Nephron progenitor cell (in vitro differentiated cells): ENCODE data around the gene PHB1.
A peak's percentile ranks its signal among the peaks of the same experiment; 100 is the strongest.

Experiments used
- DNase-seq: peaks from one replicate; pipeline ENCODE4 v3.0.0; 2021
- H3K27ac Mint-ChIP-seq: 2 replicates; pipeline ENCODE4 v1.8.0; 2021; ENCODE audit warnings: mild to moderate bottlenecking, moderate library complexity, mixed read lengths
- H3K27me3 Mint-ChIP-seq: 2 replicates; pipeline ENCODE4 v1.8.0; 2021; ENCODE audit warnings: mild to moderate bottlenecking, low read depth, mixed read lengths; ENCODE audit not compliant: poor library complexity
- H3K36me3 Mint-ChIP-seq: 2 replicates; pipeline ENCODE4 v1.8.0; 2021; ENCODE audit warnings: low read depth, mixed read lengths
- H3K4me1 Mint-ChIP-seq: 2 replicates; pipeline ENCODE4 v1.8.0; 2021; ENCODE audit warnings: mixed read lengths
- H3K4me3 Mint-ChIP-seq: 2 replicates; pipeline ENCODE4 v1.8.0; 2021; ENCODE audit warnings: mild to moderate bottlenecking, moderate library complexity, mixed read lengths
- H3K9me3 Mint-ChIP-seq: 2 replicates; pipeline ENCODE4 v1.8.0; 2021; ENCODE audit warnings: mild to moderate bottlenecking, moderate library complexity, mixed read lengths
- TF ChIP-seq, protein P1 (sequence below): fragments of 200-600 bp; sonication (generic); IDR thresholded peaks from 2 replicates; pipeline ENCODE4 v1.5.0; 2021; ENCODE audit warnings: antibody characterized with exemption

The PHB1 gene

DNA sequence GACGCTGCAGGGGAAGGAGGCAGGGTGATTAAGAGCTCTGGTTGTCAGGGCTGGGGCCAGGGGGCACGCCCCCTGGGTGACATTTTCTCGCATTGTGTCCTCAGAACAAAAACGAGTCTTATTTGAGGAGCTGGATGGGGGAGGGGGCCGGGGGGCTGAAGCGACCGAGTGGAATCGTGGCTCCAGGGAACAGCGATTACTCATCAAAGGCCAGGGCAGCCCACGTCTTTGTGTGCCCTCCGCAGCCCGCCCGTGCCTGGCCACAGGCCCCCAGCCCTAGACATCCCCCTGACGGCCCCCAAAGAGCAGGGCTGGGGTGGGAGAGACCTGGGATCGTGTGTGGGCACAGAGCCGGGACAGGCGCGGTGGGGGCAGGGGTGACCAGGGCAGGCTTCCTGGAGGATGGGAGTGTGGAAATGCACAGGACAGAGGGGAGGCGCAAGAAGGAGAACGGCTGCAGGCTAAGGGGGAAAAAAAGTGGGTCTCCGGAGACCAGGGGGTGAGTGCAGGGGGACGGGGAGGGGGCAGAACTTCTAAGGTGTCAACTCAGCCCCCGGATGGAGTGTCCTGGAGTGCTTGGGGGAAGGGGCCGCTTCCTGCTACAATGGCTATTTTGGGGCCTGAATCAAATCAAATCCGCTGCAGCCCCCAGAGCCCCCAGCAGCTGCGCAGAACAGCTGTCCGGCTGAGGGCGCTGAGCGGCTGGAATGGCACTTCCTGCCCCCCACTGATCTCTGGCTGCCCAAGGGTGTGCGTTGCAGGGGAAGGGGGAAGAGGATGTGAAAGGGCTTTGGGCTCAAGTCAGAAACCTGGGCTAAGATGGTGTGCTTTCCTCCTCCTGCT, 24.0 kb upstream of the PHB1 start:
- Mint-ChIP-seq H3K27me3 (peaks cover 34% of the 10 kb centered on the region), H3K9me3 (peaks cover 8% of the 10 kb centered on the region), H3K4me3 (peak overlapping the region; percentile 47), H3K4me1 (peaks cover 73% of the 10 kb centered on the region), H3K27ac (peak overlapping the region; percentile 85), H3K36me3 (peaks cover 4% of the 10 kb centered on the region)
- peak; percentile 83 for DNase-seq
- TF ChIP-seq, protein P1, sequence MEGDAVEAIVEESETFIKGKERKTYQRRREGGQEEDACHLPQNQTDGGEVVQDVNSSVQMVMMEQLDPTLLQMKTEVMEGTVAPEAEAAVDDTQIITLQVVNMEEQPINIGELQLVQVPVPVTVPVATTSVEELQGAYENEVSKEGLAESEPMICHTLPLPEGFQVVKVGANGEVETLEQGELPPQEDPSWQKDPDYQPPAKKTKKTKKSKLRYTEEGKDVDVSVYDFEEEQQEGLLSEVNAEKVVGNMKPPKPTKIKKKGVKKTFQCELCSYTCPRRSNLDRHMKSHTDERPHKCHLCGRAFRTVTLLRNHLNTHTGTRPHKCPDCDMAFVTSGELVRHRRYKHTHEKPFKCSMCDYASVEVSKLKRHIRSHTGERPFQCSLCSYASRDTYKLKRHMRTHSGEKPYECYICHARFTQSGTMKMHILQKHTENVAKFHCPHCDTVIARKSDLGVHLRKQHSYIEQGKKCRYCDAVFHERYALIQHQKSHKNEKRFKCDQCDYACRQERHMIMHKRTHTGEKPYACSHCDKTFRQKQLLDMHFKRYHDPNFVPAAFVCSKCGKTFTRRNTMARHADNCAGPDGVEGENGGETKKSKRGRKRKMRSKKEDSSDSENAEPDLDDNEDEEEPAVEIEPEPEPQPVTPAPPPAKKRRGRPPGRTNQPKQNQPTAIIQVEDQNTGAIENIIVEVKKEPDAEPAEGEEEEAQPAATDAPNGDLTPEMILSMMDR: no peak

DNA sequence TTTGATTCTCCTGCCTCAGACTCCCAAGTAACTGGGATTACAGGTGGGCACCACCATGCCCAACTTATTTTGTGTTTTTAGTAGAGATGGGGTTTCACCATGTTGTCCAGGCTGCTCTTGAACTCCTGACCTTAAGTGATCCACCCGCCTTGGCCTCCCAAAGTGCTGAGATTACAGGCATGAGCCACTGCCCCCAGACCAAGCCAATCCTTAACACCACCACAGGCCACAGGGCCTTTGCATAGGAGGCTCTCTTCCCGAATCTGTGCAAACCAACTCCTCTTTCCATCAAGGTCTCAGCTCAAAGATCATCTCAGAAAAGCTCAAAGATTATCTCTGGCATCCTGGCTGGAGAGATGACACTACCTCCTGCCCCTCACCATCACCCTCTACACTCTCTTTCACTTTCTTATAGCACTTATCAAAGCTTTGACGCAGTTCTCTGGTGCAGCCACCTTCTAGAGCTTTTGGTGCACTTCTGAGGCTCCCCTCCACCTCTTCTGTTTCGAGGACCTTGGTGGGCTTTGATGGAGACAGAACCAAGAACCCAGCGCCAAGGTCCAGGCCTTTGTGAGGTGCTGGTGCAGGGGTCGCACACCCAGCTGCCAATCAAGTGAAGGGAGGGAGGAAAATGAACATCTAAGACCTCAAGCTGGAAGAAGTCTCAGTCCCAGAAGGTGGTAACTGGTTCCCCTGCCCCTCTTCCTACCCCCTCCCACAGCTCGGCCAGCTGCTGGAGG, 23.2 kb upstream of the PHB1 start:
- Mint-ChIP-seq H3K27ac (no peak overlapping the region), H3K4me3 (peak overlapping the region; percentile 47), H3K9me3 (peaks cover 8% of the 10 kb centered on the region), H3K4me1 (peaks cover 73% of the 10 kb centered on the region), H3K27me3 (peaks cover 27% of the 10 kb centered on the region), H3K36me3 (peaks cover 4% of the 10 kb centered on the region)
- TF ChIP-seq, protein P1: no peak
- no peak for DNase-seq

DNA sequence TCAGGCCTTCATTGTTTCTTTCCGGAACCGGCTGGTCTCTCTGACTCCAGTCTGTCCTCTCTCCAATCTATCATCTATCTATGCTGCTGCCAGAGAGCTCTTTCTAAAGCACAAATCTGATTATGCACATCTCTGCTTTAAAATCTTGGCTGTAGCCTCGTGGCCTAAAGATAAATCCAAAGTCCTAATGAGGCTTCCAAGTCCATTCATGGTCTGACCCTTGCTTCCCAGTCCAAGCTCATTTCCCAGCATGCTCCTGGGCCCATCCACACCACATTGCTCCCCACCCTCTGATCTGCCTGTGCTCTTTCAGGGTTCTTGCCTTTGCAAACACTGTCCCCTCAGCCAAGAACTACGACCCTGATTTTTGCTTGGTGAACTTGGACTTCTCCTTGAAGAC, 21.5 kb upstream of the PHB1 start:
- H3K36me3 Mint-ChIP-seq: no peaks in the 10 kb centered on the region
- H3K4me1 Mint-ChIP-seq: peaks cover 58% of the 10 kb centered on the region
- TF ChIP-seq, protein P1: no peak
- DNase-seq: no peak
- H3K4me3 Mint-ChIP-seq: no peak overlapping the region
- H3K27me3 Mint-ChIP-seq: peaks cover 26% of the 10 kb centered on the region
- no peak overlapping the region for H3K27ac Mint-ChIP-seq
- peaks cover 4% of the 10 kb centered on the region for H3K9me3 Mint-ChIP-seq

GRCh38 chr17:49435671-49436029, 21.0 kb upstream of the PHB1 start:
- TF ChIP-seq, protein P1: no peak
- Mint-ChIP-seq H3K36me3 (no peaks in the 10 kb centered on the region), H3K4me1 (peaks cover 53% of the 10 kb centered on the region), H3K27ac (no peak overlapping the region), H3K27me3 (peaks cover 23% of the 10 kb centered on the region), H3K9me3 (peaks cover 4% of the 10 kb centered on the region), H3K4me3 (no peak overlapping the region)
- no peak for DNase-seq

GRCh38 chr17:49434821-49435670, 20.4 kb upstream of the PHB1 start:
- no peaks in the 10 kb centered on the region for H3K36me3 Mint-ChIP-seq
- H3K27ac Mint-ChIP-seq: no peak overlapping the region
- H3K4me3 Mint-ChIP-seq: no peak overlapping the region
- H3K9me3 Mint-ChIP-seq: peaks cover 4% of the 10 kb centered on the region
- TF ChIP-seq, protein P1: peak; percentile 78
- DNase-seq: peak; percentile 65
- H3K4me1 Mint-ChIP-seq: peaks cover 47% of the 10 kb centered on the region
- H3K27me3 Mint-ChIP-seq: peaks cover 20% of the 10 kb centered on the region
